NB4 (cell line): ENCODE results near the gene ZGRF1.

Experiments
- MYC ChIP-seq: IDR thresholded peaks from 2 replicates; pipeline ENCODE4 v1.6.1; 2011; ENCODE audit warnings: low read depth, low read length
- POLR2A ChIP-seq: IDR thresholded peaks from 2 replicates; pipeline ENCODE4 v1.6.1; 2011; ENCODE audit warnings: mild to moderate bottlenecking; ENCODE audit not compliant: insufficient read length; ENCODE audit errors: extremely low read depth
- TF ChIP-seq, protein P1 (sequence below): IDR thresholded peaks from one replicate; pipeline ENCODE4 v1.5.1; 2012; ENCODE audit warnings: low read depth, low read length

DNA sequence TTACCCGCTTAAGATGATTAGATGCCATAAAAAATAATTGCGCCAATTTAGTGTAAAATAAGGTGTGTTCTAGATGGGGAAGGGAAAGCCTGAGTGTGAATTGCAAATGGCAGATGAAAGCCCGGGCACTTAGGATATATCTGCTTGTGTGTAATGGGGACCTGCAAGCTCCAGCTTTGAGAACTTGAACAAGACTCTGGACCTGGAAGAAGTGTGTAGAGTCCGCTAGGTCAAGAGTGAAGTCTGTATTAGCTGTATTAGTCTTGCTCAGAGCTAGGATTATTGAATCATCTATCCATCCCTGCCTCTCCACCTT lies 124.9 kb downstream of the ZGRF1 start:
- TF ChIP-seq, protein P1, sequence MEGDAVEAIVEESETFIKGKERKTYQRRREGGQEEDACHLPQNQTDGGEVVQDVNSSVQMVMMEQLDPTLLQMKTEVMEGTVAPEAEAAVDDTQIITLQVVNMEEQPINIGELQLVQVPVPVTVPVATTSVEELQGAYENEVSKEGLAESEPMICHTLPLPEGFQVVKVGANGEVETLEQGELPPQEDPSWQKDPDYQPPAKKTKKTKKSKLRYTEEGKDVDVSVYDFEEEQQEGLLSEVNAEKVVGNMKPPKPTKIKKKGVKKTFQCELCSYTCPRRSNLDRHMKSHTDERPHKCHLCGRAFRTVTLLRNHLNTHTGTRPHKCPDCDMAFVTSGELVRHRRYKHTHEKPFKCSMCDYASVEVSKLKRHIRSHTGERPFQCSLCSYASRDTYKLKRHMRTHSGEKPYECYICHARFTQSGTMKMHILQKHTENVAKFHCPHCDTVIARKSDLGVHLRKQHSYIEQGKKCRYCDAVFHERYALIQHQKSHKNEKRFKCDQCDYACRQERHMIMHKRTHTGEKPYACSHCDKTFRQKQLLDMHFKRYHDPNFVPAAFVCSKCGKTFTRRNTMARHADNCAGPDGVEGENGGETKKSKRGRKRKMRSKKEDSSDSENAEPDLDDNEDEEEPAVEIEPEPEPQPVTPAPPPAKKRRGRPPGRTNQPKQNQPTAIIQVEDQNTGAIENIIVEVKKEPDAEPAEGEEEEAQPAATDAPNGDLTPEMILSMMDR, result no peak
- no peak for TF ChIP-seq POLR2A
- no peak for TF ChIP-seq MYC
